Right lobe of liver (tissue), 6 donors: Measurements from ENCODE around the gene CRTC1. TPM values are rescaled to one million over a fixed set of nuclear protein-coding genes. Genes with fewer than 3 reads are reported as not detected.

ENCODE experiments used
- ATAC-seq, 4 donors: fragments of 200-7000 bp; cut with Tn5 transposase; one replicate each; pipeline ENCODE4 v1.9.1; 2020; ENCODE audit warnings: mild to moderate bottlenecking in 4 of 4, moderate library complexity in 4 of 4
- DNase-seq, 3 donors: peaks; one replicate each; pipeline ENCODE4 v3.0.0-alpha.2; 2020
- H3K27ac ChIP-seq, 3 donors: fragments of 200-600 bp; one replicate each; pipeline ENCODE4 v1.8.0; 2022
- H3K27me3 ChIP-seq, 2 donors: fragments of 200-600 bp; one replicate each; pipeline ENCODE4 v1.8.0; 2022
- H3K36me3 ChIP-seq, 4 donors: fragments of 200-600 bp; sonication (generic) in 1 of 4; one replicate each; pipeline versions ENCODE4 v1.5.1 to v1.8.0; 2017 to 2022; ENCODE audit warnings: control low read depth in 1 of 4
- H3K4me1 ChIP-seq, 4 donors: fragments of 200-600 bp; sonication (generic) in 1 of 4; one replicate each; pipeline versions ENCODE4 v1.5.1 to v1.8.0; 2017 to 2022; ENCODE audit warnings: control low read depth in 1 of 4
- H3K4me3 ChIP-seq, 3 donors: fragments of 200-600 bp; one replicate each; pipeline ENCODE4 v1.8.0; 2022
- H3K9me3 ChIP-seq, 4 donors: fragments of 200-600 bp; sonication (generic) in 1 of 4; one replicate each; pipeline versions ENCODE4 v1.5.1 to v1.8.0; 2017 to 2022; ENCODE audit warnings: control low read depth in 1 of 4
- CTCF ChIP-seq, 4 donors: fragments of 200-600 bp in 3 of 4; fragments of 450-650 bp in 1 of 4; IDR thresholded peaks; one replicate each; pipeline versions ENCODE4 v1.5.1 to v1.8.0; 2016 to 2022; ENCODE audit warnings: antibody characterized with exemption in 4 of 4, mild to moderate bottlenecking in 2 of 4
- POLR2A ChIP-seq: fragments of 450-650 bp; IDR thresholded peaks from one replicate; pipeline ENCODE4 v1.6.1; 2017; ENCODE audit warnings: antibody characterized with exemption, mild to moderate bottlenecking
- WGBS: methylation state at CpG from one replicate; pipeline ENCODE4 v1.1.6; 2018; ENCODE audit warnings: low coverage, low lambda C conversion rate; ENCODE audit not compliant: insufficient coverage; ENCODE audit errors: missing lambda C conversion rate; 5-methylcytosine and 5-hydroxymethylcytosine counted together
- intact Hi-C, 2 donors: fragments of 100-400 bp; cut with DNase I; formaldehyde crosslinking; loops; one replicate each; pipeline versions ENCODE4 v1.11.2 to v1.14.1; 2022
- total RNA-seq, 6 experiments: library from RNA; depleted of rRNA in 2 of 6; stranded (reverse); fragments of >200 nt in 2 of 6; fragmentation: NEBNext Ultra II Directional in 3 of 6; extraction: Animal tissue kit (Norgen Biotek cat#: 25700) in 3 of 6; gene quantifications; one replicate each; pipeline versions ENCODE4 v1.1.0 to v1.2.4, GENCODE V29; 2016 to 2023
- donor health status: DM: no; HTN: yes; CAD: no.
- donor health status: DM: no; HTN: no; CAD: no.
- donor health status: DM: no; HTN: no; CAD: no.
- donor health status: DM: no; HTN: yes; CAD: no.
- donor health status: DM: no; HTN: yes; CAD: no.

CRTC1 gene
- total RNA-seq, 6 experiments from 2014 or later, result 1.7 to 7.2 (median 4.9) TPM

- Histone ChIP-seq H3K36me3 (peaks cover 0 to 2% (median 0%) of the 10 kb centered on the region in 4 donors), H3K4me1 (no peaks in the 10 kb centered on the region), H3K27me3 (no peaks in the 10 kb centered on the region), H3K9me3 (no peaks in the 10 kb centered on the region), H3K27ac (no peak overlapping the region), H3K4me3 (no peak overlapping the region)
- TF ChIP-seq CTCF (IDR thresholded peaks at IDR 0.05), result no peak
- ATAC-seq (no peak), DNase-seq (no peak)
- intact Hi-C loops, result no loop called here
- 85% methylated on average over 5 of the region's 29 CpGs for WGBS
These were observed 63.2 kb downstream of the CRTC1 start for GRCh38 chr19:18746401-18747325.

- no peak for TF ChIP-seq CTCF (IDR thresholded peaks at IDR 0.05)
- TF ChIP-seq POLR2A, result no peak
- H3K36me3 ChIP-seq, result peaks cover 0 to 2% (median 0%) of the 10 kb centered on the region in 4 donors
- DNase-seq (peak in 1 of 3 donors; percentile 37), ATAC-seq (no peak)
- H3K9me3 ChIP-seq, result no peaks in the 10 kb centered on the region
- 83% methylated on average over 6 of the region's 23 CpGs for WGBS
- intact Hi-C loops, result no loop called here
- H3K4me1 ChIP-seq, result no peaks in the 10 kb centered on the region
- H3K27me3 ChIP-seq, result no peaks in the 10 kb centered on the region
- no peak overlapping the region for H3K27ac ChIP-seq
- no peak overlapping the region for H3K4me3 ChIP-seq
These were observed 66.1 kb downstream of the CRTC1 start for GRCh38 chr19:18749362-18750231.

GRCh38 chr19:18750295-18750970 lies 67.0 kb downstream of the CRTC1 start:
- H3K27me3 ChIP-seq, result no peaks in the 10 kb centered on the region
- H3K9me3 ChIP-seq, result no peaks in the 10 kb centered on the region
- TF ChIP-seq POLR2A, result no peak
- no peak for TF ChIP-seq CTCF (IDR thresholded peaks at IDR 0.05)
- no peak overlapping the region for H3K4me3 ChIP-seq
- DNase-seq (no peak), ATAC-seq (no peak)
- intact Hi-C loops, result no loop called here
- peaks cover 0 to 2% (median 0%) of the 10 kb centered on the region in 4 donors for H3K36me3 ChIP-seq
- no peaks in the 10 kb centered on the region for H3K4me1 ChIP-seq
- no peak overlapping the region for H3K27ac ChIP-seq
- 87% methylated on average over 7 of the region's 19 CpGs for WGBS

GRCh38 chr19:18751571-18751970 lies 68.1 kb downstream of the CRTC1 start:
- H3K4me3 ChIP-seq, result no peak overlapping the region
- TF ChIP-seq POLR2A, result no peak
- no peak for TF ChIP-seq CTCF (IDR thresholded peaks at IDR 0.05)
- no peak for ATAC-seq
- WGBS, result 98% methylated on average over 6 of the region's 10 CpGs
- H3K27ac ChIP-seq, result no peak overlapping the region
- H3K36me3 ChIP-seq, result peaks cover 0 to 2% (median 0%) of the 10 kb centered on the region in 4 donors
- DNase-seq, result no peak
- no peaks in the 10 kb centered on the region for H3K9me3 ChIP-seq
- intact Hi-C loops, result no loop called here
- no peaks in the 10 kb centered on the region for H3K4me1 ChIP-seq
- H3K27me3 ChIP-seq, result no peaks in the 10 kb centered on the region
